Epidermal melanocyte (primary cell): ENCODE measurements around the gene FMNL2.
"Not testable (repeated sequence)": the region's sequence is repeated elsewhere in the genome, so short reads cannot be mapped to it uniquely, and the experiment has no call there.

Source experiments
- DNase-seq: peaks from one replicate; pipeline ENCODE4 v3.0.0; 2011; ENCODE audit warnings: low spot score; ENCODE audit not compliant: insufficient read length

Gene FMNL2

DNA sequence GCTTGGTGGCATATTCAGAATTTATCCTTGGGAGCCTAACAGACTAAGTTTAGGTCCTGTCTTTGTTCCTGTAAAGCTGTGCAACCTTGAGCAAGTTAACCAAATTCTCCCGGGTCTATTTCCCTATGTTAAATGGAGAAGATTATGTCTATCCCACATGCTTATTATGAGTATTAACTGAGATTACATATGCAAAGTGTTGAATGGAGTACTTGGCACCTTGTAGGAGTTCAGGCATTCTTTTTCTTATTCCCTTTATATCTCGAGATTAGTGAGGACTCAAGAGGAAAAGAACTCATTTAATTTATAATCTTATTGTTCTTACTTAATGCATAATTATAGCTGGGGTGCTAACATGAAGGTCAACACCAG lies 184.6 kb downstream of the FMNL2 start:
- DNase-seq: no peak

DNA sequence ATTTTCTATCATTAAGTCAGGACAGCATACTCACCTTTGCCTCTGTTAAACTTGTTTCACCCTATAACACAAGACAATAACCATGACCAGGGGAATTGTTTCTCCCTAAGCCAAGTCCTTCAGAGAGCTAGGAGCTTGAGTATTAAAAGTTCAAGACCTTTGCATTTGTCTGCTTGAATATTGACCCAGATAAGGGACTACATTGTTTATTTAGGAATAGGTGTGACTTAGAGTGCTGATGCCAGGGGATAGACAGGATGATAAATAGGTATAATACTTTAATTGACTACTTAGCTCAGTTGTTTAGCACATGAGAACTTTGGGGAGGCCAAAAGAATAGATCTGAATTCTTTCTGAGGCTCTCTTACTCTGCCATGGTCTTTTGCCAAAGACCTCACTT lies 185.8 kb downstream of the FMNL2 start:
- no peak for DNase-seq

DNA sequence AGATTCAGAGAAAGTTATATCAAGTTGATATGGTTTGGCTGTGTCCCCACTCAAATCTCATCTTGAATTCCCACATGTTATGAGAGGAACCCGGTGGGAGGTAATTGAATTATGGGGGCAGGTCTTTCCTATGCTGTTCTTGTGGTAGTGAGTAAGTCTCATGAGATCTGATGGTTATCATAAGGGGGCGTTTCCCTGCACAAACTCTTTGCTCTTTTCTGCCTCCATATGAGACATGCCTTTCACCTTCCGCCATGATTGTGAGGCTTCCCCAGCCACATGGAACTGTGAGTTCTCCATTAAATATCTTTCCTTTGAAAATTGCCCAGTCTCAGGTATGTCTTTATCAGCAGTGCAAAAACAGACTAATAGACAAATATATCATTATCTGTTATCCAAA lies 187.5 kb downstream of the FMNL2 start:
- not testable (repeated sequence) for DNase-seq

DNA sequence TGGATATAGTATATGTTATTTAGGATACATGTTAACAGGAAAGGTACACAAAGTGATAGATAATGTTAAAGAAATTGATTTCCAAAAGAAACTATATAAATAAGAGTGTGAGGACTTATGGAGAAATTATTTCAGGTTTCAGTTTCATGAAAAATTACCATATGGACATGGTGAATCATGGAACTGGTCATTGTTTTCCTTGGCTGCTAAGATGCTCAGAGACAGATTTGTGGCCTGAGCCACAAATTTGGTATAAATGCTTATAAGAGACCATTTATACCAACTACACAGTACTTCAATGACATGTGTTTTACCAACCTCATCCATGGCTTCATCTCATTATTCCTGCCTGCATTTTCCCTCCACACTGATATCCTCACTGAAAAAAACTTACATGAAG lies 188.1 kb downstream of the FMNL2 start:
- DNase-seq: no peak

DNA sequence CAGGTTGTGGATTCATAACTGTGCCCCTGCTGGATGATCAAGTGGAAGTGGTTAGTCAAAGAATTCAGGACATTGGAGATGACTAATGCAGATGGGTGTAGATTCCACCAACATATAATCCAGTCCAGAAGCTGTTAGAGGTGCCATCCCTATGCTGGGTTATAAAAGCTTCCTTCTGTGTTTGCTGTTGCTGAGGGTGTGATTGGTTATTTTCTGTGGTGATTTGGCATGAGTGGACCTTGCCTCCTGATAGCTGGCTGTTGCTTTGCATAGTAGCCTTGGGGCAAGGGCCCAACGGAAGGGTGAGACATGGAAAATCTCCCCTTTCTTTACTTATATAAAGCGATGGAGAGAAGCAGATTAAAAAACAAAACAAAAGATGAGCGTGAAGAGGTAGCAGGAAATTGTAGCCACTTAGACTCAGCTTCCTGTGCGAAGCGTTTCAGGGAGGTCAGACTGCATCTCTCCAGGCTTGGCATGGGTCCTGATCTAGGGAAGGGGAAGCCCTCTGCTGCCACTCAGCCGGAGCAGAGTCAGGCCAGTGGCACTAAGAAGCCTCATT lies 190.4 kb downstream of the FMNL2 start:
- DNase-seq: no peak

DNA sequence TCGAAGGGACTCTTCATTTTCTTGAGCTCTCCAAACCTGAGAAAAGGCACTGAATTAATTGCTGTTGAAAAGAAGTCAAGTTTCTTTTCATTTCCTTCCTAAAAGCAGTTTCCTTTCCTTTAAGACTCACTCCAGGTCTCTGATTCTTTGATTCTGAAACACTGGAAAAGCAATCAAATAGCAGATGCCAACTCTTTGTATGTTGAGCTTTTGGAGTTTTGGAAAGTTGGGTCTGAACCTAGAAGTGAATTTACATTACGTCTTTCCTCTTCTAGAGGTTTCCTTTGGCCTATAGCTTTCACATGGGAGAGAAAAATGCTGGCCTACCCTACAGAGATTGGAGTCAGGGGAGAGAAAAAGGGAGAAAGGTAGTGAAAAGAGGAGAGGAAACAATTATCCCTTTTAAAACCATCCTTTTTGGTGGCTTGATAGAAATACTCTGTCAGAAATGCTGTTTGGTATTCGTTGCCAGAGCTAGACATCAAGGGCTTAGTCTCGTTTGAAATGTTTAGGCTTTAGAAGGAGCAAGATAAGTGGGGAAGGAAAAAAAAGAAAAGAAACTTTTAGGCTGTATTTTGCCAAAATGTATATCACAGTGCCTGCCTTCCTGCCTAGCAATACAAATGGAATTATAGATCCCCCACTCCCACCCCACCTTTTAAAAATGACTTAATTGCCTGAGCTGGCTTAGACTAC lies 194.6 kb downstream of the FMNL2 start:
- no peak for DNase-seq

DNA sequence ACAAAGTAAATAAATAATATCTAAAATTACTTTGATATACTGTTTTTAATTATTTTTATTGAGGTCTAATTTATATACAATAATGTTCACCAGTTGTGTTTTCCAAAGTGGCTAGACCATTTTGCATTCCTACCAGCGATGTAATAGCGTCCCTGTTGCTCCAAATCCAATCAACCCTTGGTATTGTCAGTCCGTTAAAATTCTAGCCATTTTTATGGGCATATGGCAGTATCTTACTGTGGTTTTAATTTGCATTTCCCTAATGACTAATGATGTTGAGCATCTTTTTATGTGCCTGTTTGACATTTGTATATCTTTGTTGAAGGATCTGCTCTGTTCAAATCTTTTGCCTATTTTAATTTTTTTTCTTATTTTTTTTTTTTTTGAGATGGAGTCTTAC lies 197.3 kb downstream of the FMNL2 start:
- no peak for DNase-seq

DNA sequence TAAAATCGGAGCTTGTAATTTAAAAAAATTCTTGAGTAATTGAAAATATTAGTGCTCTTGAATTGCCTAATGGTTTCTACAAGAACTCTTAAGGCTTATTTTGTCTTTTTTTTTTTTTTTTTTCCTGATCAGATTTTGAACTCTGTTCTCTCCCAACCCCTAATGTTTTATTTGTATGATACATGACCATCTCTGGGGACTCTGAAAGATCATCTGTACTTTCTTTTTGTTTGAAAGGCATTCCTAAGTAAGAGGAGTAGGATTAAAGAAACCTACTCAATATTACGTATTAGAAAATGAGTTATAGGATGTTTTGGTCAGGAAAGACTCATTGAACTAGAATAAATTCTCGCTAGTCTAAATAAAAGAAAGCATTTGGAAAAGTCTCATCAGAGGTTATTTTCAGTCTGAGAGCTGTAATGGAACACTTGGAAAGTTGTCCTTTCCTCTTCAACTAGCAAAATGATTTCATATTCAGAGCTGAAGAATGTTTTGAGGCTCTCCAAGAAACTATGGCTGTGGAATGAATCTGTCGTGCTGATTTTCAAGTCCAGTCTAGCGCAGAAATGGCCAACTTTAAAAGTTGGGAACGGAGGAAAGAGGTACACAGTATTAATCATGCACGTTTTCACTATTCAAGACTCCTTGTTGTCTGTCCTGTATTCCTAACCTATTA lies 199.6 kb downstream of the FMNL2 start:
- no peak for DNase-seq

DNA sequence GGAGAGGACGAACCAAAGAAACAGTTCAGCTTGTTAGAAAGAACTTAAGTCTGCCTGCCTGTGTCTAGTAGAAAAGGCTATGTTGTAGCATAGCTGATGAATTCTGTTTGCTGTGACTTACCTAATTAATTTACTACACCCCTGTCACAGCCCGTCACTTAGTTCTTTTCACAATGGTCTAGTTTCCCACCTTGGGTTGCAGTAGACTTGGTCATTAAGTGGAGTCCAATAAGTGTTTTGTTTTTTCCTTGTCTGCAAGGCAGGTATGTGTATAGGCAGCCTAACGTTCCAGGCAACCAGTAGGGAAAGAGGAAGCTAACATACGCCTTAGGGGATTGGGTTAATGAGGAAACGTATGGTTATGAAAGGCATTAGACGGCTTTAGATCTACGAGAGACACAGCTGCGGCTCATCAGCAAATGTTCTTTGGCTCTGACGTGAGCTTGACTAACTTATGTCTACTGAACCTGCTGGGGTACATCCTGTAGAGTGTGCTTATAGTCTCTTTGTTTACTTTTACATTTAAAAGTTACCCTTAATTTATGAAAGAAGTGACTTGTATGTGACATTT lies 202.2 kb downstream of the FMNL2 start:
- DNase-seq: no peak

DNA sequence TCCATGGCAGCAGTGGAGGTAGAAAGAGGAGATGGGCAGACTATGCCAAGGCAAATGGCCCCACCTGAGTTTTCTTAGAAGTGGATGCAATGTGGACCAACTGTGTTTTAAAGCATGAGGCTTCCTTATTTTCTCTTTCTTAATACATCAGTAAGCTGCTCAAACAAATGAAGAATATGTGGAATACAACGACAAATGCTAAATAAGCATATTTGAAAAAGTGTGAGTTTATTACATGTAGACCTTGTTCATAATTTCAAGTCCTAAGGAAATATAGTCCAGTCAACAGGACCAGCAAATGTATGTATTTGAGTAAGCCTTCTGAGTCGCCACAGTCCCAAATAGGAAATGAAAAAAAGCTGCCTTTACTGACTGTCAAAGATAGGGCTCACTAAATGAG lies 204.4 kb downstream of the FMNL2 start:
- DNase-seq: no peak

DNA sequence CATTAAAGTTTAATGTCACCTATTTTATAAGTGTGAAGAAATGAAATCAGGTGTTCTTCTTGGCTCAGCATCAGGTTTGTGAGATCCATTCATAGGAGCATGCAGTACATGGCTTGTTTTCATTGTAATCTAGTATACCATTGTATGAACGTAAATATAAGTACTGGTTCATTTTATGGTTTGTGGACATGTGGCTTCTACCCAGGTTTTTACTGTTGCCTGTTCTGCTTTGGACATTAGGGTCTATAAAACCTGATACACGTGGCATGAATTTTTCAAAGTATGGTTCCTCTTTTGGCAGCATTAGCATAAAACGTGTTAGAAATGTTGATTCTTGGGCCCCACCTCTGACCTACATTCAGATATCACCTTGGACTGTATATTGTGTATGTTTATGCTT lies 206.7 kb downstream of the FMNL2 start:
- no peak for DNase-seq

DNA sequence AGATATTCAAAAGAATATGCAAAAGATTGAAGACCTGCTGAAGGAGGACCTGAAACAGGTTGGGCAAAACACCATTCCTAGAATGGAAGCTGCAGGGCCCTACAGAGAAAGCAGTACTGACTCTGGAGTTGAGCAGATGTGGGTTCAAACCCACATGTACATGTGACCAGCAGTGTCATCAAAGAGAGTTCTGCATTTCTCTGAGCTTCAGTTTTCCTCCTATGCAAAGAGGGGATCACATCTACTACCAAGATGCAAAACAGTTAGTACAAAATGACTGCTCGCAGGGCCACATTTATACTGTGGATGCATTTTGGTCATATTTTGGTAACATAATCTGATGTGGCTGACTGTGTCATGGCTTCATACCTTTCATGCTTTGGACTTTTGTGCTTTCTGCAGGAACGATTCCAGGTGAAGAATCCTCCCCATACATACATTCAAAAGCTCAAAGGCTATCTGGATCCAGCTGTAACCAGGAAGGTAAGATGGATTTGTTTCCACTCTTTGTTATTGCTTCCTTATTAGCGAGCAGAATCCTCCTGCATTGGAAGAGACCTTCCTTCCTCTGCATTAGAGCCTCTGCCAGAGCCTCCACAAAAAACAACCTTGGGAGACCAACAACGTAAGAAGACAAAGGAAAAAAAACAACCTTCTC lies 207.5 kb downstream of the FMNL2 start:
- DNase-seq: no peak

DNA sequence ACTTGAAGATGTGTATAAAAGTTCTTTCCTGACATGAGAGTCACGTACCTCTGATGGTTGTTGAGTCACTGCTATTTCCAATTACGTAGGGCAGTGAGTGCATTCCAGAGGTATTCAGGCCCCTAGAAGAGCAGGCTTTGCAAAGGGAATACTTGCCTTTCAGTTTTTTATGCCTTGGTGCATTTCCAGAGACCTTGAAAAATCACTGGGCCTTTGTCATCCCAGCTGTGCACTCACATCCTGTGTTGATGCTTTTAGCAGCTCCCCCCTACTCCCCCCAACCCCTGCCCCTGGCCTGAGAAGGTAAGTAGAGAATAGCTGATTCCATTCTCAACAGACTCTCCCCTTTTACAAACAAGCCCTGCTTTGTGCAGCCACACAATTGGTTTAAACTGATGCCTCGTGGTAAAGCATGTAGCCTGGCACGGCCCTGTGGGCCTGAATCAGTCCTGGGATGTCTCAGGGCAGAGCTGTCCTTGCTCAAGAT lies 208.1 kb downstream of the FMNL2 start:
- DNase-seq: peak; percentile 19

DNA sequence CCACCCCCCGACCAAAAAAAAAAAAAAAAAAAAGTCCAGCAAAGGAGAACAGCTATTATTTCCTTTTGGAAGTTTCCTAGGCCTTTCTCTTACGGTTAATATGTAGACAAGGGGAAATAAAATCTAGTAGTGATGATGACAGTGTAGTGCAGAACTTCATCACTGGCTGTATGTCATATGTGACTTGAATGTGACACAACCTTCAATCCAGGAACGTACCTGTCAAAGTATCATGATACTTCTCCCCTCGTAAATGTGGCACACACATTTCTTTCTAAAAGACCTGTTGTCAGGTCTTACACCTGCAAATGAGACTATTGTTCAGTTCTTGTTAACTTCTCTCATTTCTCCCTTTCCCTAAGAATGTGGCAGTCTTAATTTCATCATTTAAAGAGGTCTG lies 208.7 kb downstream of the FMNL2 start:
- DNase-seq: no peak

DNA sequence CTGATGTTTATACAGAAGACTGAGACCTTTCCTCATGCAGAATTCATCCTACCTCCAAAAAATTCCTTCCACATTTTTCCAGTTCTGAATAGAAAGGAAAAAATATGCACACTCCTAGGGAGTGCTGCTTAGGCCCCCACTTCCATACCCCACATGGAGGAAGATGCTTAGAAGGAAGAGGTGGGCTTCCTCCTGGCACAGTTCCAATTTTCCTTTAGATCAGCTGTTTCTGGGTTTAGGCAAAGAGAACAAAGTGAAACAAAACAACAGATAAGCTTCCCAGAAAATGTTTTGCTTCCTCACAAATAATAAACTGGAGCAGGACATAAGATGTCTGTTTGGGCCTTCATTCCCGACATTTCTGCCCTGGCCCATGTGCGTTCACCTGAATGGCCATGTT lies 209.7 kb downstream of the FMNL2 start:
- no peak for DNase-seq

DNA sequence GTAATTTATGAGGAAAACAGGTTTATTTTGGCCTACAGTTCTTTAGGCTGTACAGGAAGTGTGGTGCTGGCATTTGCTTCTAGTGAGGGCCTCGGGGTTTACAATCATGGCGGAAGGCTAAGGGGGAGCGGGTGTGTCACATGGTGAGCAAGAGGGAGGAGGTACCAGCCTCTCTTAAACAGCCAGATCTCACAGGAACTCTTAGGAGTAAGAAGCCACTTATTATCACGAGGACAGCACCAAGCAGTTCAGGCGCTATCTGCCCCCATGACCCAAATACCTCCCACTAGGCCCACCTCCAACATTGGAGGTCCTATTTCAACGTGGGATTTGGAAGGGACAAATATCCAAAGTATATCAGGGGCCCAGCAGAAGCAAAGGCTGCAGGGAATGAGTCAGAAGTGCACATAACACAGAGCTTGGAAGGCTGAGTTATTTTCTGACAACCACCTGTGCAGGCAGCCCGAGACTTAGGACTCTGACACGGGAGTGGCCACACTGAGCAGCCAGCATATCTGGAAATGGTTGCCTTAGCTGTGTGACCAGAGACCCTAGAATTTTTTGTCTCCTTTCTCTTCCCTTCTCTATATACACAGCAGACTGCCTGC lies 211.4 kb downstream of the FMNL2 start:
- DNase-seq: no peak

DNA sequence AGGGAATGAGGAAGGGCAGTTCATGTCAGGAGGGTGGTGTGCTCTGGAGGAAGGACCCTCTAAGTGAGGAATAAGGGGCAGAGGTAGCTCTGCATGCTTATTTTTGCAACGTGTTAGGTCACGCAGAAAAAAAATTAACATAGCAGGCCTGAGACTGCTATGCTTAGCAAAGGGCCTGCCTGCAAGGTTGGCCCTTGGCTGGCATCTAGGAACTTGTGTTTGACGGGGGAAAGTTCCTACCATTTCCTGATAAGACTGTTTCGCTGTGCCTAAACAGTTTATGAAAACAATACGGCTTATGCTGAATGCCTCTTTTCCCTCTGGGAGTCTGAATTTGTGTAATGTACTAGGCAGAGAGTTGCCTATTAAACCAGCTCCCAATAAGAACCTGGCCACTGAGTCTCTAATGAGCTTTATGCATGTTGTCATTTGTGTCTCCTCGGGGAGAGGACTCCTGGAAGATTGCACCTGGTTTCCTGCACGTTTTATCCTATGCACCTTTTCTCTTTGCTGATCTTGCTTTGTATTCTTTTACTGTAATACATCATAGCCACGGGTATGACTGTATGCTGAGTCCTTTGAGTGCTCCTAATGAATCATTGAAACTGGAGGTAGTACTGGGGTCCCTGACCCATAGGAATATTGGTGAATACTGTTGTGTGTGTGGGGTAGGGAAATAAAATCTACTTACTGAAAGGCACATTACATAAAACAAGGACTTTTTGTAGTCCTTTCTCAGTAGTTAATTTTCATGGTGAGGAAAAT lies 213.3 kb downstream of the FMNL2 start:
- DNase-seq: no peak

DNA sequence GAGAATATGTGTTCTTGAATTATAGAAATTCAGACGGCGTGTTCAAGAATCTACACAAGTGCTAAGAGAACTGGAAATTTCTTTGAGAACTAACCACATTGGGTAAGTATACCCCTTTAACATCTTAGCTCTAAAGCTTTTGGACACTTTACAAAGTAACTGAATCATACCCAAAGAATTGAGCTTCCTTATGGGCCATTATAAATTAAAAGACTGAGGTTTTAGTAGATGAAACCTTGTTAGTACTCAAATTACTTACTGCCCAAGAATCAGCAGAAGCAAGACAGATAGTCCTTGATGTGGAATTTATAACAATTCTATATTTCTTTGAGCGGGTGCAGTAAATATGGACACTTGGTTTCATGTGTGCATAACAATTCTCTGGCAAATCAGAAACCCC lies 214.0 kb downstream of the FMNL2 start:
- no peak for DNase-seq

DNA sequence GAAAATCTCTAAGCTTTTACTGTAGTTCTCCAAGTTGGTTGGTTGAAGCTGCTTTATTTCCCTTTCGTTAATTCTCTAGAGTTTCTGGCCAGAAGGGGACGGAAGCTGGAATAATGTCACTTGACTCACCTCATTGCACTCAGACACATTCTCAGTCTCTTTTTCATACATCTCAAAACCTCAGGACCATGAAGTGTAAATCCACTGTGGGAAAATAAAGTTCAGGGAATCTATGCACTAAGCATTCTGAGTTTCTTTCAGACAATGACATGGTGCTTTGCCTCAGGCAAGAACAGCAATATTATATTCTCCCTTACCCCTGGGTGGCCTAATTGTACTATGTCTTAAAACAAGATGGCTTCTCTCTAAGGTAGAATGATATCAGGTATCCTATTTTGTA lies 214.4 kb downstream of the FMNL2 start:
- DNase-seq: no peak

DNA sequence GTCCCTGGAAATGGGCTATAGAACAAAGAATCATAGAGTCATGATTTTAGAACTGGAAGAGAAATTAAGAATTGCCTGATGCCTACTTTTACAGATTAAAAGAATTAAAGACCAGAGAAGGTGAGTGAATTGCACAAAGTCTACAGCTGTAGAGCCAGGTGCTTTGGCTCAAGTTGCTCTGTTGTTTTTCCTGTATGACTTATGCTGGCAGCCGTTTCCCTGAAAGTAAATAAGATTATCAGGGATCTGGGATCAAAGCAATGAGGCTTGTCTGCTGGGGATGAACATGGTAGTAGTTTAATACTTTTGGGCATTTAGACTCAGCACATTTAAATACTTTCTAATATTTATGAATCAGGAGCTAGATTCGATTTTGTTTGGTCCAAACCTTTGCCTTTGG lies 215.4 kb downstream of the FMNL2 start:
- no peak for DNase-seq

DNA sequence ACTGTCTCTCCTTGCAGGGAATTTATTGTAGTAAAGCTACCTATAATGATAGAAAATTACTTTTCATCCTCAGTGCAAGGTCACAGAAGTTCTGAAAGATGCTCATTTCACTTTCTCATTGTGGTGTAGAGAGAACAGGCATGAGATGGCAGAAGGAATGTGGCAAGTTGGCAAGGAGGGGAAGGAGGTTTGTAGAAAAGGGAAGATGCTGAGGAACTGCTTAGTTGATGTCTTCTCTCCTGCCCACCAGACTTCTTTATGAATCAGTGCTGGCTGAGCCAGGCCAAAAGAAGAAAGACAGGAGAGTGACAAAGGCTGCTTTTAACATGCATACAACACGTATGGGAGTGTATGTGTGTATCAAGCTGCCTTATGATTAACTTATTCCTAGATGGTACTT lies 217.9 kb downstream of the FMNL2 start:
- no peak for DNase-seq
